ENCODE results near the gene TBC1D8B.

- TF ChIP-seq, protein P1, sequence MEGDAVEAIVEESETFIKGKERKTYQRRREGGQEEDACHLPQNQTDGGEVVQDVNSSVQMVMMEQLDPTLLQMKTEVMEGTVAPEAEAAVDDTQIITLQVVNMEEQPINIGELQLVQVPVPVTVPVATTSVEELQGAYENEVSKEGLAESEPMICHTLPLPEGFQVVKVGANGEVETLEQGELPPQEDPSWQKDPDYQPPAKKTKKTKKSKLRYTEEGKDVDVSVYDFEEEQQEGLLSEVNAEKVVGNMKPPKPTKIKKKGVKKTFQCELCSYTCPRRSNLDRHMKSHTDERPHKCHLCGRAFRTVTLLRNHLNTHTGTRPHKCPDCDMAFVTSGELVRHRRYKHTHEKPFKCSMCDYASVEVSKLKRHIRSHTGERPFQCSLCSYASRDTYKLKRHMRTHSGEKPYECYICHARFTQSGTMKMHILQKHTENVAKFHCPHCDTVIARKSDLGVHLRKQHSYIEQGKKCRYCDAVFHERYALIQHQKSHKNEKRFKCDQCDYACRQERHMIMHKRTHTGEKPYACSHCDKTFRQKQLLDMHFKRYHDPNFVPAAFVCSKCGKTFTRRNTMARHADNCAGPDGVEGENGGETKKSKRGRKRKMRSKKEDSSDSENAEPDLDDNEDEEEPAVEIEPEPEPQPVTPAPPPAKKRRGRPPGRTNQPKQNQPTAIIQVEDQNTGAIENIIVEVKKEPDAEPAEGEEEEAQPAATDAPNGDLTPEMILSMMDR (IDR thresholded peaks at IDR 0.05) = no peak
- no peak for TF ChIP-seq EZH2 (IDR thresholded peaks at IDR 0.05; ENCODE audit: borderline replicate concordance, insufficient read depth, low read depth, low read length, poor library complexity, severe bottlenecking)
Observed at GRCh38 chrX:106863697-106864096, 61.2 kb downstream of the TBC1D8B start.
